Measurements from ENCODE around the gene ZNF860.
"Not testable (repeated sequence)": the region's sequence is repeated elsewhere in the genome, so short reads cannot be mapped to it uniquely, and the experiment has no call there.

Gene ZNF860

GRCh38 chr3:31996195-31996594 lies 14.6 kb downstream of the ZNF860 start:
- Histone ChIP-seq H3K4me1 (ENCODE audit: insufficient read depth, low read length) (no peaks in the 10 kb centered on the region), H3K9me3 (ENCODE audit: control insufficient read depth, insufficient read depth, low read length) (no peaks in the 10 kb centered on the region; the same call in 1 of the 2 replicates)

GRCh38 chr3:31997500-31997899 lies 15.9 kb downstream of the ZNF860 start:
- H3K36me3 ChIP-seq (ENCODE audit: insufficient read depth, low read length) = no peaks in the 10 kb centered on the region; the same call in 1 of the 2 replicates
- no peak overlapping the region for H3K9ac ChIP-seq (ENCODE audit: low read depth, low read length)
- H3K9me3 ChIP-seq (ENCODE audit: control insufficient read depth, insufficient read depth, low read length) = no peaks in the 10 kb centered on the region; the same call in 1 of the 2 replicates
- no peaks in the 10 kb centered on the region for H3K4me1 ChIP-seq (ENCODE audit: insufficient read depth, low read length)

More at GRCh38 chr3:31996195-31996594, 14.6 kb downstream of the ZNF860 start:
- Histone ChIP-seq H3K9ac (ENCODE audit: low read depth, low read length) (no peak overlapping the region), H3K36me3 (ENCODE audit: insufficient read depth, low read length) (no peaks in the 10 kb centered on the region; the same call in 1 of the 2 replicates)

- Histone ChIP-seq H3K9me3 (ENCODE audit: control insufficient read depth, insufficient read depth, low read length) (no peaks in the 10 kb centered on the region), H3K9ac (ENCODE audit: low read depth, low read length) (no peak overlapping the region), H3K4me1 (ENCODE audit: insufficient read depth, low read length) (peaks cover 18% of the 10 kb centered on the region; the same call in 1 of the 2 replicates), H3K36me3 (ENCODE audit: insufficient read depth, low read length) (no peaks in the 10 kb centered on the region; the same call in 1 of the 2 replicates)
Observed at GRCh38 chr3:31999907-32000439, 18.4 kb downstream of the ZNF860 start.

- Histone ChIP-seq H3K9ac (ENCODE audit: low read depth, low read length) (no peak overlapping the region), H3K4me1 (ENCODE audit: insufficient read depth, low read length) (peaks cover 18% of the 10 kb centered on the region; the same call in 1 of the 2 replicates), H3K36me3 (ENCODE audit: insufficient read depth, low read length) (no peaks in the 10 kb centered on the region; the same call in 1 of the 2 replicates), H3K9me3 (ENCODE audit: control insufficient read depth, insufficient read depth, low read length) (no peaks in the 10 kb centered on the region)
Observed at GRCh38 chr3:32000877-32001276, 19.3 kb downstream of the ZNF860 start.

- peaks cover 18% of the 10 kb centered on the region; the same call in 1 of the 2 replicates for H3K4me1 ChIP-seq (ENCODE audit: insufficient read depth, low read length)
- H3K9ac ChIP-seq (ENCODE audit: low read depth, low read length) = no peak overlapping the region
- H3K36me3 ChIP-seq (ENCODE audit: insufficient read depth, low read length) = no peaks in the 10 kb centered on the region; the same call in 1 of the 2 replicates
- H3K9me3 ChIP-seq (ENCODE audit: control insufficient read depth, insufficient read depth, low read length) = no peaks in the 10 kb centered on the region
Observed at GRCh38 chr3:32002561-32003368, 21.2 kb downstream of the ZNF860 start.

GRCh38 chr3:32003380-32003779 lies 21.8 kb downstream of the ZNF860 start:
- Histone ChIP-seq H3K36me3 (ENCODE audit: insufficient read depth, low read length) (no peaks in the 10 kb centered on the region), H3K9ac (ENCODE audit: low read depth, low read length) (no peak overlapping the region), H3K4me1 (ENCODE audit: insufficient read depth, low read length) (peaks cover 18% of the 10 kb centered on the region; the same call in 1 of the 2 replicates), H3K9me3 (ENCODE audit: control insufficient read depth, insufficient read depth, low read length) (no peaks in the 10 kb centered on the region)

GRCh38 chr3:32004113-32004765 lies 22.7 kb downstream of the ZNF860 start:
- H3K9ac ChIP-seq (ENCODE audit: low read depth, low read length) = no peak overlapping the region; the same call in 1 of the 2 replicates
- H3K9me3 ChIP-seq (ENCODE audit: control insufficient read depth, insufficient read depth, low read length) = no peaks in the 10 kb centered on the region; the same call in 1 of the 2 replicates
- peaks cover 18% of the 10 kb centered on the region; the same call in 1 of the 2 replicates for H3K4me1 ChIP-seq (ENCODE audit: insufficient read depth, low read length)
- H3K36me3 ChIP-seq (ENCODE audit: insufficient read depth, low read length) = no peaks in the 10 kb centered on the region; the same call in 1 of the 2 replicates

- Histone ChIP-seq H3K9me3 (ENCODE audit: control insufficient read depth, insufficient read depth, low read length) (no peaks in the 10 kb centered on the region; the same call in 1 of the 2 replicates), H3K36me3 (ENCODE audit: insufficient read depth, low read length) (no peaks in the 10 kb centered on the region; the same call in 1 of the 2 replicates), H3K4me1 (ENCODE audit: insufficient read depth, low read length) (0 out of 2 replicates have a peak, but pooled peaks cover 5% of the 10 kb centered on the region), H3K9ac (ENCODE audit: low read depth, low read length) (no peak overlapping the region)
Observed at GRCh38 chr3:32009101-32009500, 27.6 kb downstream of the ZNF860 start.

GRCh38 chr3:32009957-32010356 lies 28.4 kb downstream of the ZNF860 start:
- Histone ChIP-seq H3K9me3 (ENCODE audit: control insufficient read depth, insufficient read depth, low read length) (no peaks in the 10 kb centered on the region; the same call in 1 of the 2 replicates), H3K9ac (ENCODE audit: low read depth, low read length) (no peak overlapping the region), H3K36me3 (ENCODE audit: insufficient read depth, low read length) (no peaks in the 10 kb centered on the region; the same call in 1 of the 2 replicates), H3K4me1 (ENCODE audit: insufficient read depth, low read length) (no peaks in the 10 kb centered on the region)

GRCh38 chr3:32010699-32011098 lies 29.1 kb downstream of the ZNF860 start:
- H3K4me1 ChIP-seq (ENCODE audit: insufficient read depth, low read length); H3K9me3 ChIP-seq (ENCODE audit: control insufficient read depth, insufficient read depth, low read length); H3K9ac ChIP-seq (ENCODE audit: low read depth, low read length); H3K36me3 ChIP-seq (ENCODE audit: insufficient read depth, low read length): not testable (repeated sequence)

GRCh38 chr3:32015638-32016037 lies 34.1 kb downstream of the ZNF860 start:
- H3K9me3 ChIP-seq (ENCODE audit: control insufficient read depth, insufficient read depth, low read length) = not testable (repeated sequence)

GRCh38 chr3:32017286-32017685 lies 35.7 kb downstream of the ZNF860 start:
- H3K4me1 ChIP-seq (ENCODE audit: insufficient read depth, low read length) = no peaks in the 10 kb centered on the region

More at GRCh38 chr3:32015638-32016037, 34.1 kb downstream of the ZNF860 start:
- H3K36me3 ChIP-seq (ENCODE audit: insufficient read depth, low read length); H3K4me1 ChIP-seq (ENCODE audit: insufficient read depth, low read length); H3K9ac ChIP-seq (ENCODE audit: low read depth, low read length): not testable (repeated sequence)

GRCh38 chr3:32018757-32019564 lies 37.4 kb downstream of the ZNF860 start:
- Histone ChIP-seq H3K9me3 (ENCODE audit: control insufficient read depth, insufficient read depth, low read length) (no peaks in the 10 kb centered on the region), H3K9ac (ENCODE audit: low read depth, low read length) (no peak overlapping the region), H3K4me1 (ENCODE audit: insufficient read depth, low read length) (no peaks in the 10 kb centered on the region), H3K36me3 (ENCODE audit: insufficient read depth, low read length) (no peaks in the 10 kb centered on the region)

More at GRCh38 chr3:32017286-32017685, 35.7 kb downstream of the ZNF860 start:
- H3K9me3 ChIP-seq (ENCODE audit: control insufficient read depth, insufficient read depth, low read length) = no peaks in the 10 kb centered on the region
- H3K36me3 ChIP-seq (ENCODE audit: insufficient read depth, low read length) = no peaks in the 10 kb centered on the region
- H3K9ac ChIP-seq (ENCODE audit: low read depth, low read length) = no peak overlapping the region

GRCh38 chr3:32021155-32021554 lies 39.6 kb downstream of the ZNF860 start:
- no peaks in the 10 kb centered on the region for H3K4me1 ChIP-seq (ENCODE audit: insufficient read depth, low read length)
- no peaks in the 10 kb centered on the region for H3K36me3 ChIP-seq (ENCODE audit: insufficient read depth, low read length)
- no peaks in the 10 kb centered on the region for H3K9me3 ChIP-seq (ENCODE audit: control insufficient read depth, insufficient read depth, low read length)
- no peak overlapping the region for H3K9ac ChIP-seq (ENCODE audit: low read depth, low read length)
